ENCODE measurements around the gene CSTPP1.

Gene CSTPP1

GRCh38 chr11:47014097-47014496, 77.5 kb downstream of the CSTPP1 start:
- CTCF ChIA-PET, result interaction anchor here (1.0 kb wide), 1 partner anchor 10 kb away, joined by 3 read pairs; no protein-coding TSS in a partner anchor
- POLR2A ChIA-PET, result no interaction called here
- no peak for TF ChIP-seq CTCF (IDR thresholded peaks at IDR 0.05; ENCODE audit: control extremely low read depth, extremely low read depth, low read depth, missing control alignments)
- no peak for DNase-seq (ENCODE audit: extremely low spot score)

GRCh38 chr11:47018637-47019036, 82.1 kb downstream of the CSTPP1 start:
- no peak for TF ChIP-seq CTCF (IDR thresholded peaks at IDR 0.05; ENCODE audit: control extremely low read depth, extremely low read depth, low read depth, missing control alignments)
- no peak for DNase-seq (ENCODE audit: extremely low spot score)
- ChIA-PET CTCF (interaction anchor here (0.9 to 1.9 kb wide), 5 partner anchors 18 to 134 kb away, joined by 3 to 4 read pairs (median 3); no protein-coding TSS in a partner anchor), POLR2A (no interaction called here)

- TF ChIP-seq CTCF (IDR thresholded peaks at IDR 0.05; ENCODE audit: control extremely low read depth, extremely low read depth, low read depth, missing control alignments), result no peak
- CTCF ChIA-PET, result interaction anchor here (0.8 to 2.0 kb wide), 13 partner anchors 9 to 145 kb away, joined by 3 to 8 read pairs (median 3); no protein-coding TSS in a partner anchor
- DNase-seq (ENCODE audit: extremely low spot score), result no peak
- POLR2A ChIA-PET, result no interaction called here
Measured at GRCh38 chr11:47020793-47021526, 84.4 kb downstream of the CSTPP1 start.

- DNase-seq (ENCODE audit: extremely low spot score), result no peak
- POLR2A ChIA-PET, result interaction anchor here (0.5 kb wide), 1 partner anchor 226 kb away, joined by 3 read pairs; no protein-coding TSS in a partner anchor
- CTCF ChIA-PET, result interaction anchor here (0.8 to 2.0 kb wide), 11 partner anchors 9 to 146 kb away, joined by 3 to 8 read pairs (median 3); no protein-coding TSS in a partner anchor
- no peak for TF ChIP-seq CTCF (IDR thresholded peaks at IDR 0.05; ENCODE audit: control extremely low read depth, extremely low read depth, low read depth, missing control alignments)
Measured at GRCh38 chr11:47021527-47021818, 84.9 kb downstream of the CSTPP1 start.

- ChIA-PET CTCF (interaction anchor here (0.9 to 2.0 kb wide), 7 partner anchors 8 to 146 kb away, joined by 3 to 8 read pairs (median 5); no protein-coding TSS in a partner anchor), POLR2A (interaction anchor here (0.5 kb wide), 1 partner anchor 227 kb away, joined by 3 read pairs; no protein-coding TSS in a partner anchor)
- no peak for DNase-seq (ENCODE audit: extremely low spot score)
- no peak for TF ChIP-seq CTCF (IDR thresholded peaks at IDR 0.05; ENCODE audit: control extremely low read depth, extremely low read depth, low read depth, missing control alignments)
Measured at GRCh38 chr11:47021965-47022364, 85.4 kb downstream of the CSTPP1 start.

GRCh38 chr11:47028195-47029093, 91.9 kb downstream of the CSTPP1 start:
- ChIA-PET POLR2A (no interaction called here), CTCF (interaction anchor here (0.9 to 2.3 kb wide), 3 partner anchors 21 to 132 kb away, joined by 3 to 6 read pairs (median 3); no protein-coding TSS in a partner anchor)
- no peak for DNase-seq (ENCODE audit: extremely low spot score)
- TF ChIP-seq CTCF (IDR thresholded peaks at IDR 0.05; ENCODE audit: control extremely low read depth, extremely low read depth, low read depth, missing control alignments), result no peak

Data from GM10248 (cell line).